ENCODE measurements around the gene MINAR2.

DNA sequence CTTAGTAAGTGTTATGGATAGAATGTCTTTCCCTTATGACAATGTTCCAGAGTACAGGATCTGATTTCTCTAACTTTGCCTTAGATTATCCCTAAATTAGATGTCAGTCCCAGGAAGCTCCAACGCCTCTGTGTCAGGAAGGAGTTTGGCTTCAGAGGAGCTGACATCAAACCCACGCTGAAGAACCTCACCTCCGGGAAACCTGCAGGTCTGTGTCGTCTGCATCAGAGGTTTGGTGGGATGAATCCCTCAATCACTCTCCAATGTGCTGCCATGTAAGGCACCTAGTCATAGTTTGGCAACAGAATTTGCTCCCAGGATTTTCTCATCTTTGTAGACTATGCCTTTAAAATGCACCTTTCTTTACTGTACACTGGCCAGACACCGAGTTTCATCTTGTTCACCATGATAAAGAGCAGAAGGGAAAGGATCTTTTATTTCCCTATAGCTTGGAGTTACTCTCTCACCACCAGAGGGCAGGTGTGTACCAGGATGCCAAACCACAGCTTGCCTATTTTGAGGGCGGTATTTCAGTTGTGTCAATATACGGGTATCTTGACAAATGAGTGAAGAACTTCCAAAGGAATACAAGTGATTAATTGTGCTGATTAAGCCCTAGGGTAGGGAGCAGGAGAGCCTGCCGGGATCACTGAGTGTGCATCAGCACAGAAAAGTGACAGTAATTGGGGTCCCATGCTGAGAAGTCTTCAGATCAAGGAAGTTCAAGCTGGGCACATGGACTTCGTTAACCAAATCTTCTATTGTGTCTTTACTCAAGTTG lies 23.4 kb downstream of the MINAR2 start:
- no peak for TF ChIP-seq POLR2AphosphoS5 (IDR thresholded peaks at IDR 0.05)
- TF ChIP-seq, protein P1, sequence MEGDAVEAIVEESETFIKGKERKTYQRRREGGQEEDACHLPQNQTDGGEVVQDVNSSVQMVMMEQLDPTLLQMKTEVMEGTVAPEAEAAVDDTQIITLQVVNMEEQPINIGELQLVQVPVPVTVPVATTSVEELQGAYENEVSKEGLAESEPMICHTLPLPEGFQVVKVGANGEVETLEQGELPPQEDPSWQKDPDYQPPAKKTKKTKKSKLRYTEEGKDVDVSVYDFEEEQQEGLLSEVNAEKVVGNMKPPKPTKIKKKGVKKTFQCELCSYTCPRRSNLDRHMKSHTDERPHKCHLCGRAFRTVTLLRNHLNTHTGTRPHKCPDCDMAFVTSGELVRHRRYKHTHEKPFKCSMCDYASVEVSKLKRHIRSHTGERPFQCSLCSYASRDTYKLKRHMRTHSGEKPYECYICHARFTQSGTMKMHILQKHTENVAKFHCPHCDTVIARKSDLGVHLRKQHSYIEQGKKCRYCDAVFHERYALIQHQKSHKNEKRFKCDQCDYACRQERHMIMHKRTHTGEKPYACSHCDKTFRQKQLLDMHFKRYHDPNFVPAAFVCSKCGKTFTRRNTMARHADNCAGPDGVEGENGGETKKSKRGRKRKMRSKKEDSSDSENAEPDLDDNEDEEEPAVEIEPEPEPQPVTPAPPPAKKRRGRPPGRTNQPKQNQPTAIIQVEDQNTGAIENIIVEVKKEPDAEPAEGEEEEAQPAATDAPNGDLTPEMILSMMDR (IDR thresholded peaks at IDR 0.05) = peak; percentile 59 to 70 (median 62)
- TF ChIP-seq POLR2A (IDR thresholded peaks at IDR 0.05) = no peak
